MM.1S (cell line): ENCODE data around the gene SAV1.
A peak's percentile ranks its signal among the peaks of the same experiment; 100 is the strongest.

Experiments
- DNase-seq: peaks from one replicate; pipeline ENCODE4 v3.0.0-alpha.2; 2015
- H2AFZ ChIP-seq: fragments of 300-600 bp; sonication (generic); 2 replicates; pipeline ENCODE4 v1.6.0; 2016; ENCODE audit warnings: antibody characterized with exemption, low read length
- H3F3A ChIP-seq: fragments of 300-600 bp; sonication (generic); 2 replicates; pipeline ENCODE4 v1.6.1; 2016; ENCODE audit warnings: mild to moderate bottlenecking, antibody characterized with exemption, low read length, moderate library complexity, mixed read lengths; ENCODE audit not compliant: insufficient read depth
- H3K27ac ChIP-seq: fragments of 300-600 bp; sonication (generic); 2 replicates; pipeline ENCODE4 v1.5.1; 2016; ENCODE audit warnings: mild to moderate bottlenecking, low read length
- H3K27me3 ChIP-seq: fragments of 300-600 bp; sonication (generic); replicated peaks from 2 replicates; pipeline ENCODE4 v1.6.0; 2016; ENCODE audit warnings: low read length; ENCODE audit not compliant: insufficient read depth
- H3K36me3 ChIP-seq: fragments of 300-600 bp; sonication (generic); replicated peaks from 2 replicates; pipeline ENCODE4 v1.6.1; 2016; ENCODE audit warnings: mild to moderate bottlenecking, low read length, mixed read lengths; ENCODE audit not compliant: insufficient read depth
- H3K4me1 ChIP-seq: fragments of 300-600 bp; sonication (generic); 2 replicates; pipeline ENCODE4 v1.6.1; 2016; ENCODE audit warnings: low read length, mixed read lengths
- H3K4me2 ChIP-seq: fragments of 300-600 bp; sonication (generic); 2 replicates; pipeline ENCODE4 v1.6.0; 2016; ENCODE audit warnings: low read depth, low read length
- H3K4me3 ChIP-seq: fragments of 300-600 bp; sonication (generic); 2 replicates; pipeline ENCODE4 v1.5.1; 2016; ENCODE audit warnings: low read length, mixed read lengths
- H3K79me2 ChIP-seq: fragments of 300-600 bp; sonication (generic); 2 replicates; pipeline ENCODE4 v1.6.1; 2016; ENCODE audit warnings: mixed run types, low read length, mixed read lengths
- H3K9ac ChIP-seq: fragments of 300-600 bp; sonication (generic); 2 replicates; pipeline ENCODE4 v1.6.1; 2016; ENCODE audit warnings: low read length, mixed read lengths
- H3K9me2 ChIP-seq: fragments of 300-600 bp; sonication (generic); replicated peaks from 2 replicates; pipeline ENCODE4 v1.6.1; 2016; ENCODE audit warnings: mild to moderate bottlenecking, low read length, mixed read lengths; ENCODE audit not compliant: insufficient read depth
- H3K9me3 ChIP-seq: fragments of 300-600 bp; sonication (generic); replicated peaks from 2 replicates; pipeline ENCODE4 v1.6.1; 2016; ENCODE audit warnings: mild to moderate bottlenecking, low read length, mixed read lengths; ENCODE audit not compliant: insufficient read depth
- H4K20me1 ChIP-seq: fragments of 300-600 bp; sonication (generic); 2 replicates; pipeline ENCODE4 v1.6.1; 2016; ENCODE audit warnings: mild to moderate bottlenecking, low read length, moderate library complexity, mixed read lengths; ENCODE audit not compliant: insufficient read depth
- CTCF ChIP-seq: fragments of 300-600 bp; sonication (generic); IDR thresholded peaks from 2 replicates; pipeline ENCODE4 v1.5.1; 2016; ENCODE audit warnings: antibody characterized with exemption, low read length, mixed read lengths
- EZH2 ChIP-seq: fragments of 300-600 bp; sonication (generic); optimal IDR thresholded peaks from 2 replicates; pipeline ENCODE3; 2017; ENCODE audit warnings: low read depth, mild to moderate bottlenecking, antibody characterized with exemption, low read length, mixed read lengths
- EZH2phosphoT487 ChIP-seq: fragments of 300-600 bp; sonication (generic); IDR thresholded peaks from 2 replicates; pipeline ENCODE4 v1.6.1; 2018; ENCODE audit warnings: antibody characterized with exemption, low read length

Gene SAV1

GRCh38 chr14:50649691-50650090 is 18.4 kb downstream of the SAV1 start:
- Histone ChIP-seq H4K20me1 (no peaks in the 10 kb centered on the region), H3K9ac (no peak overlapping the region), H3K79me2 (no peaks in the 10 kb centered on the region), H2AFZ (no peak overlapping the region), H3K27me3 (no peaks in the 10 kb centered on the region), H3F3A (no peaks in the 10 kb centered on the region), H3K4me3 (no peak overlapping the region), H3K9me3 (no peaks in the 10 kb centered on the region), H3K36me3 (no peaks in the 10 kb centered on the region), H3K27ac (no peak overlapping the region), H3K4me2 (no peak overlapping the region), H3K9me2 (no peaks in the 10 kb centered on the region), H3K4me1 (no peaks in the 10 kb centered on the region)
- TF ChIP-seq CTCF (no peak), EZH2phosphoT487 (no peak), EZH2 (no peak)
- no peak for DNase-seq

- no peak for TF ChIP-seq EZH2phosphoT487
- no peak for TF ChIP-seq EZH2
- no peak for TF ChIP-seq CTCF
- no peaks in the 10 kb centered on the region for H3K36me3 ChIP-seq
- no peaks in the 10 kb centered on the region for H3K4me1 ChIP-seq
- H3K9me3 ChIP-seq, result no peaks in the 10 kb centered on the region
- no peak overlapping the region for H3K9ac ChIP-seq
- DNase-seq, result no peak
- H3K4me3 ChIP-seq, result no peak overlapping the region; the same call in 1 of the 2 replicates
- no peak overlapping the region for H2AFZ ChIP-seq
- H3K9me2 ChIP-seq, result no peaks in the 10 kb centered on the region
- H3K27me3 ChIP-seq, result no peaks in the 10 kb centered on the region
- H3F3A ChIP-seq, result no peaks in the 10 kb centered on the region
- no peaks in the 10 kb centered on the region for H3K79me2 ChIP-seq
- no peaks in the 10 kb centered on the region for H4K20me1 ChIP-seq
- no peak overlapping the region; the same call in 1 of the 2 replicates for H3K27ac ChIP-seq
- H3K4me2 ChIP-seq, result peak overlapping the region; percentile 50
Measured at GRCh38 chr14:50647753-50648152, 20.4 kb downstream of the SAV1 start.

- no peaks in the 10 kb centered on the region for H3K9me2 ChIP-seq
- H4K20me1 ChIP-seq, result no peaks in the 10 kb centered on the region
- H3K9ac ChIP-seq, result no peak overlapping the region
- no peaks in the 10 kb centered on the region for H3K79me2 ChIP-seq
- no peaks in the 10 kb centered on the region for H3K4me1 ChIP-seq
- H3K4me3 ChIP-seq, result no peak overlapping the region; the same call in 1 of the 2 replicates
- H3K27ac ChIP-seq, result peak overlapping the region; percentile 29; the same call in 1 of the 2 replicates
- no peaks in the 10 kb centered on the region for H3F3A ChIP-seq
- no peaks in the 10 kb centered on the region for H3K27me3 ChIP-seq
- no peak overlapping the region for H2AFZ ChIP-seq
- TF ChIP-seq EZH2, result no peak
- no peak for TF ChIP-seq CTCF
- TF ChIP-seq EZH2phosphoT487, result no peak
- H3K4me2 ChIP-seq, result peak overlapping the region; percentile 50
- peak; percentile 42 for DNase-seq
- no peaks in the 10 kb centered on the region for H3K9me3 ChIP-seq
- no peaks in the 10 kb centered on the region for H3K36me3 ChIP-seq
Measured at GRCh38 chr14:50647282-50647681, 20.8 kb downstream of the SAV1 start.
